Psoas muscle (tissue), 8 donors: ENCODE measurements around the gene VEZT. TPM values are rescaled to one million over a fixed set of nuclear protein-coding genes. Genes with fewer than 3 reads are reported as not detected.

ENCODE experiments used
- ATAC-seq, 4 donors: fragments of 200-7000 bp; cut with Tn5 transposase; one replicate each; pipeline ENCODE4 v1.9.1; 2020; ENCODE audit warnings: moderate library complexity in 3 of 4, mild to moderate bottlenecking in 2 of 4
- DNase-seq, 2 donors: peaks; one replicate each; pipeline ENCODE4 v3.0.0-alpha.2; 2020
- H3K27ac ChIP-seq: fragments of 200-600 bp; one replicate; pipeline ENCODE4 v1.8.0; 2022
- H3K27me3 ChIP-seq, 3 donors: fragments of 200-600 bp in 1 of 3; one replicate each; pipeline versions ENCODE4 v1.6.1 to v1.8.0; 2013 to 2022; ENCODE audit warnings: low read length in 2 of 3, mild to moderate bottlenecking in 2 of 3, moderate library complexity in 1 of 3; ENCODE audit not compliant: insufficient read depth in 3 of 3
- H3K36me3 ChIP-seq, 2 donors: fragments of 200-600 bp in 1 of 2; one replicate each; pipeline versions ENCODE4 v1.6.1 to v1.8.0; 2013 to 2022; ENCODE audit warnings: low read depth in 1 of 2, mild to moderate bottlenecking in 1 of 2, moderate library complexity in 1 of 2; ENCODE audit not compliant: insufficient read depth in 1 of 2
- H3K4me1 ChIP-seq: fragments of 200-600 bp; one replicate; pipeline ENCODE4 v1.8.0; 2022
- H3K4me3 ChIP-seq: fragments of 200-600 bp; one replicate; pipeline ENCODE4 v1.8.0; 2022; ENCODE audit warnings: mild to moderate bottlenecking
- H3K9me3 ChIP-seq: fragments of 200-600 bp; one replicate; pipeline ENCODE4 v1.8.0; 2022
- WGBS, 3 donors: extraction: QIAGEN DNeasy Blood & Tissue Kit; methylation state at CpG; one replicate each; pipeline versions ENCODE4 v1.1.6 to v1.1.7; 2013; 5-methylcytosine and 5-hydroxymethylcytosine counted together
- intact Hi-C, 2 donors: fragments of 100-400 bp; cut with DNase I; formaldehyde crosslinking; loops; one replicate each; pipeline versions ENCODE4 v1.11.0 to v1.14.2; 2022
- polyA plus RNA-seq, 3 donors: library from polyadenylated mRNA; stranded (reverse); fragments of 200-250 nt; gene quantifications; one replicate each; pipeline ENCODE4 v1.2.3, GENCODE V29; 2013
- total RNA-seq, 4 donors: library from RNA; stranded (reverse); fragmentation: NEBNext Ultra II Directional in 2 of 4; extraction: Animal tissue kit (Norgen Biotek cat#: 25700) in 2 of 4; gene quantifications; one replicate each; pipeline versions ENCODE4 v1.2.1 to v1.2.4, GENCODE V29; 2021 to 2023
- TF ChIP-seq, protein P1 (sequence below): fragments of 200-600 bp; IDR thresholded peaks from one replicate; pipeline ENCODE4 v1.8.0; 2022; ENCODE audit warnings: antibody characterized with exemption
- donor health status: healthy with polysubstance abuse.
- donor health status: DM: no; HTN: no; CAD: no; lungs with moderate emphysema.
- donor health status: Bipolar disorder and iron deficiency.
- donor health status: healthy.
- donor health status: DM: yes; HTN: yes; CAD: no.
- donor health status: DM: no; HTN: no; CAD: no.
- donor health status: DM: no; HTN: no; CAD: no.
- donor health status: DM: yes; HTN: yes; CAD: no.

VEZT gene
- total and polyA plus RNA-seq, 7 donors = 31.6 to 121 (median 83.2) TPM

DNA sequence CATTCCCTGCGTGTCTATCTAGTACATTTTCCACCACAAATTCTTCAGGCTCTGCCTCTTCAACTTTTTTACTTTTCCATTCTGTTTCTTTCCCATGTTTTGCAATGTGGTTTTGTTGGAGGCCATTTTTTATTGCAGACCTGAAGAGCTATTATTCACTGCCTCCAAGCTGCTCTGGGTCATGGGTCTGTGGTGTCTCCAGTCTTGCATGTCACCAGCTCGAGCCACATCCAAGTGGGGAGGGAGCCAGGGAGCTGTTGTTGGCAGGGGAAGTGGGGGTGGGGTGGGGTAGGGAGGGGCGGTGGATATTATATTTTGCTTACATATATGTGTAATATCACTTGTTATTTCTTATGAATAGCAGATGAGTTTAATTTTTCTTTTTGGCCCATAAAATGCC is 69.1 kb downstream of the VEZT start:
- Histone ChIP-seq H3K9me3 (no peaks in the 10 kb centered on the region), H3K4me1 (no peaks in the 10 kb centered on the region), H3K36me3 (peaks cover 4 to 86% of the 10 kb centered on the region in 2 donors), H3K27me3 (no peaks in the 10 kb centered on the region), H3K4me3 (no peak overlapping the region), H3K27ac (no peak overlapping the region)
- intact Hi-C loops = no loop called here
- TF ChIP-seq, protein P1, sequence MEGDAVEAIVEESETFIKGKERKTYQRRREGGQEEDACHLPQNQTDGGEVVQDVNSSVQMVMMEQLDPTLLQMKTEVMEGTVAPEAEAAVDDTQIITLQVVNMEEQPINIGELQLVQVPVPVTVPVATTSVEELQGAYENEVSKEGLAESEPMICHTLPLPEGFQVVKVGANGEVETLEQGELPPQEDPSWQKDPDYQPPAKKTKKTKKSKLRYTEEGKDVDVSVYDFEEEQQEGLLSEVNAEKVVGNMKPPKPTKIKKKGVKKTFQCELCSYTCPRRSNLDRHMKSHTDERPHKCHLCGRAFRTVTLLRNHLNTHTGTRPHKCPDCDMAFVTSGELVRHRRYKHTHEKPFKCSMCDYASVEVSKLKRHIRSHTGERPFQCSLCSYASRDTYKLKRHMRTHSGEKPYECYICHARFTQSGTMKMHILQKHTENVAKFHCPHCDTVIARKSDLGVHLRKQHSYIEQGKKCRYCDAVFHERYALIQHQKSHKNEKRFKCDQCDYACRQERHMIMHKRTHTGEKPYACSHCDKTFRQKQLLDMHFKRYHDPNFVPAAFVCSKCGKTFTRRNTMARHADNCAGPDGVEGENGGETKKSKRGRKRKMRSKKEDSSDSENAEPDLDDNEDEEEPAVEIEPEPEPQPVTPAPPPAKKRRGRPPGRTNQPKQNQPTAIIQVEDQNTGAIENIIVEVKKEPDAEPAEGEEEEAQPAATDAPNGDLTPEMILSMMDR = no peak
- DNase-seq (no peak), ATAC-seq (peak; percentile 40 to 58 (median 46))
- WGBS, 3 donors = 63 to 67% (median 64%) methylated on average over 3 of the region's 3 CpGs

- 93 to 97% (median 96%) methylated on average over 2 of the region's 2 CpGs for WGBS, 3 donors
- intact Hi-C loops = no loop called here
- no peak for DNase-seq
- Histone ChIP-seq H3K9me3 (no peaks in the 10 kb centered on the region), H3K36me3 (peaks cover 0 to 82% of the 10 kb centered on the region in 2 donors), H3K27me3 (no peaks in the 10 kb centered on the region), H3K4me3 (no peak overlapping the region), H3K4me1 (no peaks in the 10 kb centered on the region), H3K27ac (no peak overlapping the region)
- no peak for ATAC-seq
- TF ChIP-seq, protein P1 = no peak
Observed at GRCh38 chr12:95291501-95291900, 73.9 kb downstream of the VEZT start.

GRCh38 chr12:95298916-95299315 is 81.3 kb downstream of the VEZT start:
- Histone ChIP-seq H3K27ac (no peak overlapping the region), H3K4me1 (no peaks in the 10 kb centered on the region), H3K4me3 (no peak overlapping the region), H3K27me3 (no peaks in the 10 kb centered on the region), H3K36me3 (peaks cover 0 to 87% of the 10 kb centered on the region in 2 donors), H3K9me3 (no peaks in the 10 kb centered on the region)
- TF ChIP-seq, protein P1 = no peak
- DNase-seq = no peak
- 81 to 83% (median 82%) methylated on average over 5 of the region's 5 CpGs for WGBS, 3 donors
- ATAC-seq = no peak
- intact Hi-C loops = no loop called here

DNA sequence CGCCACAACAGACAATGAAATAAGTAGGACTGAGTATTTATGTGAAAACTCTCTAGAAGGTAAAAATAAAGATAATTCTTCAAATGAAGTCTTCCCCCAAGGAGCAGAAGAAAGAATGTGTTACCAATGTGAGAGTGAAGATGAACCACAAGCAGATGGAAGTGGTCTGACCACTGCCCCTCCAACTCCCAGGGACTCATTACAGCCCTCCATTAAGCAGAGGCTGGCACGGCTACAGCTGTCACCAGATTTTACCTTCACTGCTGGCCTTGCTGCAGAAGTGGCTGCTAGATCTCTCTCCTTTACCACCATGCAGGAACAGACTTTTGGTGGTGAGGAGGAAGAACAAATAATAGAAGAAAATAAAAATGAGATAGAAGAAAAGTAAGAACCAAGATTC is 82.7 kb downstream of the VEZT start:
- intact Hi-C loops = no loop called here
- no peak for DNase-seq
- WGBS, 3 donors = 86 to 91% (median 87%) methylated on average over 2 of the region's 2 CpGs

DNA sequence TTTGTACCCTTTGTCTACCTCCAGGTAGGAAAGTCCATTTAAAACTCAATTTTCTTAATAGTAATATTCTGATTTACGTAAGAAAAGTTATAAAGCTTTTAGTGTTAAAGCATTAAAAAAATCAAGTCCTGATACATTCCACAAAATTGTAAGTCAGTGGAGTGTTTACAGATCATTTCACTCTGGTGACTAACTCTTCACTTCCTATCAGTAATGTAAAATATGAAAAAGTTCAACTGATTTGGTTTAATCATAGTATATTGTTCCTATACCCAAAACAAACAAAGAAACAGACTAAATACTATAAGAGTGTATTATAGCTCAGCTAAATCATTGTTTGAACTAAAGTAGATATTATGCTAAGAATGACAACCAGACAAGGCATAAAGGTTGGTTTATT is 85.9 kb downstream of the VEZT start:
- ATAC-seq (no peak), DNase-seq (no peak)
- Histone ChIP-seq H3K4me1 (no peaks in the 10 kb centered on the region), H3K27me3 (no peaks in the 10 kb centered on the region), H3K4me3 (no peak overlapping the region), H3K9me3 (no peaks in the 10 kb centered on the region), H3K27ac (no peak overlapping the region), H3K36me3 (peaks cover 0 to 67% of the 10 kb centered on the region in 2 donors)
- 96 to 100% (median 98%) methylated on average over 1 of the region's 1 CpG for WGBS, 3 donors
- intact Hi-C loops = no loop called here
- TF ChIP-seq, protein P1 = no peak

More for the DNA sequence above, 82.7 kb downstream of the VEZT start:
- ATAC-seq = no peak
- Histone ChIP-seq H3K27me3 (no peaks in the 10 kb centered on the region), H3K4me1 (no peaks in the 10 kb centered on the region), H3K4me3 (no peak overlapping the region), H3K27ac (no peak overlapping the region), H3K36me3 (peaks cover 0 to 86% of the 10 kb centered on the region in 2 donors), H3K9me3 (no peaks in the 10 kb centered on the region)
- TF ChIP-seq, protein P1 = no peak
